ENCODE data around the gene ARHGEF28.

Gene ARHGEF28

GRCh38 chr5:73702534-73702933 is 76.5 kb downstream of the ARHGEF28 start:
- no peak for DNase-seq

- DNase-seq: no peak
Observed at GRCh38 chr5:73702951-73703350, 77.0 kb downstream of the ARHGEF28 start.

DNA sequence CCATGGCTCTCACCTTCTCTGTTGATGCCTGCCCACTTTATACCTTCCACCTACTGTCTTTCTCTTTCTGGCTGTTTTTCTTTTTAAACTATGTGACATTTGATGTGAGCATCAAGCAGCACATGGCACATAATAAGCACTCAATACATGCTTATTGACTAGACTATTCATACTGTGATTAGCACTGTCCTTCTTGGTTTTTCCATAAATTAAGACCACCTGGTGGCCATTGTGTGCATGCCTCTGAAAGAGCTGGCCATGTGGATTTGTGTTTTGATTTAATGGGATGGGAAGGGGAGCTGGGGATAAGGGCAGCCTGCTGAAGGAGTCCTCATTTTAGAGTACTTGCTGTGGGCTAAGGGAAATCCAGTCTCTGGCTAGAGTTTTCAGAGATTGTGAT is 79.4 kb downstream of the ARHGEF28 start:
- DNase-seq: no peak

GRCh38 chr5:73706963-73707362 is 81.0 kb downstream of the ARHGEF28 start:
- no peak for DNase-seq

- no peak for DNase-seq
Observed at GRCh38 chr5:73709536-73710129, 83.6 kb downstream of the ARHGEF28 start.

DNA sequence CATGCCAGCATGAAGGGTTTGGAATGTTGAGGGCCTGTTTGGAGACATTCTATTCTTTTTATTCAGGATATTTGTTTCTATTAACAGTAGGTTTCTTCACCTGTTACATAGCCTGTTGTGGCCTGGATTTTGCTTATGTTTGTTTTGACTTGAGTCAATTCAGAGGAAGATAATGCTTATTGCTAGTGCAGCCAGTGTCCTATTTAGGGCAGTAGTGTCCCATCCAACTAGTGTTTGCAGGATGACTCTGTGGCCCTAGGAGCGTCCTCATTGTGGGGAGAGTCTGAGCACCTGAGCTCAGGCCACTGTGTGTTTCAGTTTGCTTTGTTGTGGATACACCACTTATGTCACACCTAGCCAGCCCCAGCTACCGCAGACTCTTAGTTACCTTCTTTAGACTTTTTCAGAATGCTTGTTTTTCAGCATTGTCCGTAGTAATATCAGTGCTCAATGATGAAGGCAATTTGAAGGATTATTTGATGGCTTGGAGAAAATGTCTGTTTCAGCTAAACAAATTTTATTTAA is 90.3 kb downstream of the ARHGEF28 start:
- DNase-seq: no peak

- no peak for DNase-seq
Observed at GRCh38 chr5:73718762-73719161, 92.8 kb downstream of the ARHGEF28 start.

- DNase-seq: no peak
Observed at GRCh38 chr5:73719632-73720031, 93.6 kb downstream of the ARHGEF28 start.

DNA sequence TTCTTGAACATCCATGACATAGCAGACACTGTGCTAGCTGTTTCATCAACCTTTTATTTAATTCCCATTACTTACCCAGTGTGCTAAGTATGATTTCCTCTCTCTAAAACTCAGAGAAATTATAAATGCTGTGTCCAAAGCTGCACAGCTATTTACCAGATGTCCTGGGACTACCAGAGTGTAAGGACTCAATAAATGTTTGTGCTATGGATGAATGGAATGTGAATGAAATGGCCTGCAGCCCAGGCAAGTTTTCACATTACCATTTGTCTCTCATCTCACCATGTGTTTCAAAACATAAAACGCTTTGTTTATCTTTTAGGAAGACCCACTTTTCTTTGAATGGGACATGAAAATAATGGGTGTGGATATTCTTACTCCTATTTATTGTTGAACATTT is 96.2 kb downstream of the ARHGEF28 start:
- no peak for DNase-seq

DNA sequence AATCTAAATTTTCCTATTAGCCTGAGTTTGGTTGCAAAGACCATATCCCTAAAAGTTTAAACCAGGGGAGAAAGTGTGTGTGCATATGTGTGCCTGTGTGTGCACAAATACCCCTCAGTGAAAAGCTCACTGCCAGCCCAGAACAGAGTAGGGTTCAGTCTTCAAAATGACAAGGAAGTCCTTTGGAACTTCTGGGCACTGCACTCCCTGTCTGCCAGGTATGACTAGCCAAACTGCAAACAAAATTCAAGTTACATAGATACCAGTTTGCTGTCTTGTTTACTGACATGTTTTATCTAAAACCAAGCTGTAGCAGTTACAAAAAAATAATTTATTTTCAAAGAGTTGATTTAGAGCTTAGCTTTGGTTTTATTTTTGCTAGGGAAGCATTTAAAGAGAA is 100.1 kb downstream of the ARHGEF28 start:
- no peak for DNase-seq

GRCh38 chr5:73726606-73727231 is 100.7 kb downstream of the ARHGEF28 start:
- DNase-seq: no peak

GRCh38 chr5:73727470-73727869 is 101.5 kb downstream of the ARHGEF28 start:
- DNase-seq: no peak

- DNase-seq: no peak
Observed at GRCh38 chr5:73728493-73729273, 102.7 kb downstream of the ARHGEF28 start.

DNA sequence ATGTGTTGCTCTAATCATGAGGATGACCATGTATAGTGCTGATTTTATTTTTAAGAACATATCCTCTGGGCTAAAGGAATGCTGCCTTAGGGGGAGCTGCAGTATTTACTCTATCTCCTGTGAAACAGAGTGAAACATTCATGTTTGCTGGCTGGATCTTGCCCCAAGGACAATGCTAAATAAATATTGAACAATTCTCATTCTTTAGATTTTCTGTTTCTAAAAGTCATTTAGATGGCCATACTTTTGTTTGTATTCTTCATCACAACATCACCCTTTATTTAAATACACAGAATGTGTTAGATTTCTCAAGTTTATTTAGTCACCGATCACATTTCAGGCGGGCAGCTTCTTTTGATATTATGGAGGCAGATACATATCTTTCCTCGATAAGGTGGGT is 103.3 kb downstream of the ARHGEF28 start:
- DNase-seq: no peak

GRCh38 chr5:73732045-73732444 is 106.0 kb downstream of the ARHGEF28 start:
- no peak for DNase-seq

GRCh38 chr5:73733219-73733618 is 107.2 kb downstream of the ARHGEF28 start:
- DNase-seq: no peak

DNA sequence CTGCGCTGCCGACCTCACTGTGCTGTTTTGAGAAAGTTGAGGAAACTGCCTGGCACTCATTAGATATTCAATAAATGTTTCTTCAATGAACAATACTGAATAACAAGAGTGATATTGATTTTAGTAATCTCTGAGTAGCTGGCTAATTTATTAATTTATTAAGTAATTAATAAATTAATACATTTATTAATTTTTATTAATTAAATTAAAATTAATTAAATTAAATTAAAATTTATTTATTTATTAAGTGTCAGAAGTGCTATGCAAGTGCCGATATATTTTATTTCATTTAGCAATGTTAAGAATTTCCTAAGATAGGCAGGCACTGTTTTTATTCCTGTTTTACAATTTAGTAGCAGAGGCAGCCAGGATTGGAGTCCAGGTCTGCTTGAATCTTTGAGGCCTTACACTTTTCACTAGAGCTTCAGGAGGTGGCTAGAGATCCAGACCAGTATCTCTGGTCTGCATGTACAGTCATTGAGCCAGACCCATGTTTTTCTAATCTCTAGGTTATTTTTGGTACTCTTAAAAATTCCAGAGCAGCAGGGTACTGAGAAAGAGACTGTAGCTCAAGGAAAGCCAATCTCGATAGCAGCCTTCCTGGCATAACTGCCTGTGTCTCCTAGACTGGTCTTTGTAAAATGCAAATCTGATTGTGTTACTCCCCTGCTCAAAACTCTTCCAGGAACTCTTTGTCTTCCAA is 109.2 kb downstream of the ARHGEF28 start:
- DNase-seq: no peak

DNA sequence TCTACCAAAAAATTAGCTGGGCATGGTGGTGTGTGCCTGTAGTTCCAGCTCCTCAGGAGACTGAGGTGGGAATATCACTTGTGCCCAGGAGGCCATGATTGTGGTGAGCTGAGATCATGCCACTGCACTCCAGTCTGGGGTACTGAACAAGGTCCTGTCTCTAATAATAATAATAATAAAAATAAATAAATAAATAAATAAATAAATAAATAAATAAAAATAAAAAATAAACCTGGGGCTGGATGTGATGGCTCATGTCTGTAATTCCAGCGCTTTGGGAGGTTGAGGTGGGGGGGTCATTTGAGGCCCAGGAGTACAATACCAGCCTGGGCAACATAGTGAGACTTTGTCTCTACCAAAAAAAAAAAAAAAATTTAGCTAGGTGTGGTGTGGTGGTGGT is 113.7 kb downstream of the ARHGEF28 start:
- DNase-seq: no peak

DNA sequence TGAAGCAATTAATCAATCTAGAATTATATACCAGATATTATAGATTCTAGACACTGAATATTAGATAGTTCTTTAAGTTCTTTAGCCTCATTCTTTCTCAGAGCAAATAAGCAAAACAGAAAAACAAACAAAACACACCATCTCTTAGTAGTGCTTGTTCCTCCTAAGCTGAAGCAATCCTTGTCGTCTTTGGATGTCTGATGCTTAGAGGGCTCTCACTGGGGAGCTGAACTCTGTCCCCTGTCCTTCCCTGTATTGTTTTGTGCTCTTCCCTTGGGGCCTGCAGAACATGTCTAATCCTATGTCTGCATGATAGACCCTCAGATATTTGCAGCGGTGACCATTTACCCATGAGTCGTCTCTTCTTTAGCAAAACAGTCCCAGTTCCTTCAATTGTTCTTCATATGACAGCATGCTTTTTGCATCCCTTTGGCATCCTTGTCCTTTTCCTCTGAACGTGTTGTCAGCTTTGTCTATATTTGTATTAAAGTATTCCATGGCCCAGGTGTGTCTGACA is 114.3 kb downstream of the ARHGEF28 start:
- no peak for DNase-seq

DNA sequence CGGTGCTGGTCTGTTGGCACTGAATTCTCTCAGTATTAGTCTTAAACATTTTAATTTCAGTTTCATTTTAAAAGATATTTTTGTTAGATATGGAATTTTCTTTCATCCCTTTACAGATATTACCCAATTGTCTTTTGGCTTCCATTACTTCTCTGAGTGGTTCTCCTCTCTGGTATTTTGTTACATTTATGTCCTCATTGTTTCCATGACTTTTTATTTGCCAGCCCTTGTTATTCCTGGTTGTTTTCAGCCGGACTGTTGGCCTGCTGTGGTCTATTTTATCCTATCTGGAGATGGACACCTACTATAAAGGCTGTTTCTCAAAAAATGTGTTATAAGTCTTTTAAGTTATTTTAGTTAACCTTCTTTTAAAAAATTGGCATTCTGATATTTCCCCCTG is 117.2 kb downstream of the ARHGEF28 start:
- no peak for DNase-seq

DNA sequence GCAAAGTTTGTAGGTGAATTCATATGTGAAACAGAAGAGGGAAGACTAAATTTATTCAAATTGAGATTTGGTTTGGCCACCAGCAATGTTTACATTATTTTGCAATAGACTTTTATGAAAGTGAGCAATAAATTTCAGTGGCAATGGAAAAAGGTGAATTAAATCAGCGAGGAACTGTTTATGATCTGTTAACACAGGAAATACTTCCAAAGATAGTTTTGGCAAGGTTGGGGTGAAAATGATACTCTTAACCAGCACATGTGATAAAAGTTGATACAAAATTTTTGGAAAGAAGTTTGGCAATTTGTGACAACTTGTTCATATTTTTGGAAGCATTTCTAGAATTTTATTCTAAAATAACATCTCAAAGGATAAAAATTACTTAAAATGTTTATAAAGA is 119.8 kb downstream of the ARHGEF28 start:
- DNase-seq: no peak

- no peak for DNase-seq
Observed at GRCh38 chr5:73746608-73747007, 120.6 kb downstream of the ARHGEF28 start.

- DNase-seq: no peak
Observed at GRCh38 chr5:73747696-73748380, 121.8 kb downstream of the ARHGEF28 start.

All from activated effector memory CD4-positive, alpha-beta T cell treated with Interleukin-2 at 50 U/mL for 16 hours (primary cell).